H1 (cell line): ENCODE measurements around the gene TMEM145. TPM values are rescaled to one million over a fixed set of nuclear protein-coding genes. Genes with fewer than 3 reads are reported as not detected.

Source experiments
- CTCF ChIA-PET: fragments of 300-600 bp; sonication (Branson Sonifier 250); formaldehyde crosslinking; loops from one replicate; lab custom pipeline; 2021; ENCODE audit not compliant: partially characterized antibody; lab: Charles Lee
- POLR2A ChIA-PET: fragments of 300-600 bp; sonication (Branson Sonifier 250); formaldehyde crosslinking; loops from one replicate; lab custom pipeline; 2021; ENCODE audit warnings: inconsistent platforms; ENCODE audit not compliant: partially characterized antibody; lab: Charles Lee
- DNase-seq, 2 experiments: peaks; one replicate each; pipeline versions ENCODE4 v3.0.0 to v3.0.0-alpha.2; 2010 to 2022; ENCODE audit warnings: low spot score in 2 of 2, low read depth in 1 of 2, mixed read lengths in 1 of 2
- FAIRE-seq: peaks from 2 replicates; lab custom pipeline; 2011; peaks lifted over from hg19 to GRCh38; lab: Jason Lieb, UNC
- H2AFZ ChIP-seq: 2 replicates; pipeline ENCODE4 v1.8.1; 2012; ENCODE audit warnings: low read length, inconsistent platforms
- H2AK5ac ChIP-seq: 2 replicates; pipeline ENCODE4 v1.6.1; 2013; ENCODE audit warnings: low read depth, low read length
- H2BK120ac ChIP-seq: replicated peaks from 2 replicates; pipeline ENCODE3; 2013; ENCODE audit warnings: low read depth, low read length, inconsistent platforms
- H2BK12ac ChIP-seq: 2 replicates; pipeline ENCODE4 v1.6.1; 2013; ENCODE audit warnings: low read depth, low read length
- H2BK15ac ChIP-seq: 2 replicates; pipeline ENCODE4 v1.6.1; 2013; ENCODE audit warnings: low read length
- H2BK20ac ChIP-seq: 2 replicates; pipeline ENCODE4 v1.6.1; 2013; ENCODE audit warnings: low read length
- H2BK5ac ChIP-seq: 2 replicates; pipeline ENCODE4 v1.6.1; 2013; ENCODE audit warnings: low read depth, low read length
- H3K14ac ChIP-seq: 2 replicates; pipeline ENCODE4 v1.6.1; 2013; ENCODE audit warnings: inconsistent platforms; ENCODE audit not compliant: insufficient read length
- H3K18ac ChIP-seq: 2 replicates; pipeline ENCODE4 v1.6.1; 2013; ENCODE audit warnings: low read length; ENCODE audit errors: extremely low read depth
- H3K23ac ChIP-seq: 2 replicates; pipeline ENCODE4 v1.6.1; 2013; ENCODE audit warnings: inconsistent platforms; ENCODE audit not compliant: insufficient read length
- H3K23me2 ChIP-seq: 2 replicates; pipeline ENCODE4 v1.6.1; 2013; ENCODE audit warnings: low read depth, low read length
- H3K27ac ChIP-seq: 2 replicates; pipeline ENCODE4 v1.6.1; 2011; ENCODE audit warnings: low read depth, low read length, inconsistent platforms
- H3K27me3 ChIP-seq, 4 experiments: replicated peaks in 1 of 4; 1 replicate in 1 of 4; 2 replicates in 3 of 4; pipeline versions ENCODE4 v1.6.1 to v1.8.1; 2011 to 2013; ENCODE audit warnings: low read length in 3 of 4, mild to moderate bottlenecking in 3 of 4, inconsistent platforms in 2 of 4, mixed read lengths in 2 of 4, moderate library complexity in 1 of 4; ENCODE audit not compliant: control insufficient read depth in 3 of 4, insufficient read depth in 3 of 4; ENCODE audit errors: extremely low read depth in 1 of 4
- H3K36me3 ChIP-seq, 4 experiments: 2 replicates each; pipeline versions ENCODE4 v1.6.1 to v1.8.1; 2011 to 2013; ENCODE audit warnings: mild to moderate bottlenecking in 4 of 4, low read length in 3 of 4, moderate library complexity in 2 of 4, control low read depth in 1 of 4, inconsistent platforms in 1 of 4; ENCODE audit not compliant: insufficient read depth in 4 of 4, control insufficient read depth in 2 of 4
- H3K4ac ChIP-seq: replicated peaks from 2 replicates; pipeline ENCODE3; 2013; ENCODE audit warnings: low read length, low read depth, mixed read lengths, inconsistent platforms; ENCODE audit not compliant: insufficient read length
- H3K4me1 ChIP-seq, 4 experiments: replicated peaks in 1 of 4; 1 replicate in 1 of 4; 2 replicates in 3 of 4; pipeline versions ENCODE4 v1.6.1 to v1.8.1; 2011 to 2013; ENCODE audit warnings: low read length in 3 of 4, inconsistent platforms in 2 of 4, mixed read lengths in 1 of 4; ENCODE audit not compliant: insufficient read depth in 4 of 4, control insufficient read depth in 3 of 4
- H3K4me2 ChIP-seq, 2 experiments: 2 replicates each; pipeline versions ENCODE4 v1.6.1 to v1.8.1; 2011 to 2013; ENCODE audit warnings: low read depth in 2 of 2, low read length in 2 of 2, control low read depth in 1 of 2, inconsistent platforms in 1 of 2, mild to moderate bottlenecking in 1 of 2; ENCODE audit not compliant: insufficient read depth in 1 of 2
- H3K4me3 ChIP-seq, 4 experiments: fragments of 200-600, 300-600 bp in 1 of 4; sonication (generic), shearing (Covaris generic), sonication (Bioruptor Twin) in 1 of 4; 2 replicates each; pipeline versions ENCODE4 v1.5.1 to v1.8.1; 2011 to 2016; ENCODE audit warnings: low read length in 4 of 4, low read depth in 3 of 4, control low read depth in 2 of 4, inconsistent platforms in 2 of 4, mild to moderate bottlenecking in 2 of 4, mixed read lengths in 1 of 4, moderate library complexity in 1 of 4; ENCODE audit not compliant: insufficient read depth in 2 of 4; ENCODE audit errors: extremely low read depth in 1 of 4
- H3K56ac ChIP-seq: replicated peaks from 2 replicates; pipeline ENCODE3; 2013; ENCODE audit warnings: low read depth, mild to moderate bottlenecking, mixed read lengths, low read length, inconsistent platforms; ENCODE audit not compliant: insufficient read length
- H3K79me1 ChIP-seq: 2 replicates; pipeline ENCODE4 v1.6.1; 2013; ENCODE audit warnings: low read depth, low read length, control low read depth
- H3K79me2 ChIP-seq, 2 experiments: 2 replicates each; pipeline versions ENCODE4 v1.6.1 to v1.8.1; 2012 to 2013; ENCODE audit warnings: low read length in 2 of 2, mild to moderate bottlenecking in 2 of 2, inconsistent platforms in 1 of 2; ENCODE audit not compliant: insufficient read depth in 2 of 2, control insufficient read depth in 1 of 2
- H3K9ac ChIP-seq, 4 experiments: replicated peaks in 1 of 4; 1 replicate in 1 of 4; 2 replicates in 3 of 4; pipeline versions ENCODE4 v1.6.1 to v1.8.1; 2011 to 2013; ENCODE audit warnings: low read depth in 3 of 4, low read length in 3 of 4, control low read depth in 2 of 4, mild to moderate bottlenecking in 2 of 4, moderate library complexity in 2 of 4, inconsistent platforms in 1 of 4; ENCODE audit errors: extremely low read depth in 1 of 4
- H3K9me3 ChIP-seq, 2 experiments: 2 replicates each; pipeline versions ENCODE4 v1.6.1 to v1.8.1; 2012 to 2013; ENCODE audit warnings: mild to moderate bottlenecking in 2 of 2, moderate library complexity in 2 of 2, control low read depth in 1 of 2, inconsistent platforms in 1 of 2, low read depth in 1 of 2, low read length in 1 of 2, mixed read lengths in 1 of 2; ENCODE audit not compliant: insufficient read depth in 2 of 2
- H4K20me1 ChIP-seq, 2 experiments: replicated peaks in 1 of 2; 2 replicates each; pipeline versions ENCODE3 to v1.8.1; 2011 to 2013; ENCODE audit warnings: inconsistent platforms in 2 of 2, low read length in 2 of 2, mild to moderate bottlenecking in 1 of 2; ENCODE audit not compliant: insufficient read depth in 2 of 2, control insufficient read depth in 1 of 2
- H4K5ac ChIP-seq: 2 replicates; pipeline ENCODE4 v1.6.1; 2013; ENCODE audit warnings: low read length, low read depth, mixed read lengths, inconsistent platforms; ENCODE audit not compliant: insufficient read length
- H4K8ac ChIP-seq: 2 replicates; pipeline ENCODE4 v1.8.0; 2013; ENCODE audit warnings: mild to moderate bottlenecking, moderate library complexity, low read length, inconsistent platforms; ENCODE audit not compliant: insufficient read depth; ENCODE audit errors: extremely low read depth
- H4K91ac ChIP-seq: replicated peaks from 2 replicates; pipeline ENCODE3; 2013; ENCODE audit warnings: low read length, mixed read lengths, inconsistent platforms; ENCODE audit not compliant: insufficient read length
- BACH1 ChIP-seq: IDR thresholded peaks from 2 replicates; pipeline ENCODE4 v1.6.1; 2012; ENCODE audit warnings: low read length, improper control_type of control experiment
- BCL11A ChIP-seq, 2 experiments: IDR thresholded peaks; one replicate each; pipeline ENCODE4 v1.6.1; 2011; ENCODE audit warnings: low read depth in 2 of 2, low read length in 2 of 2, mild to moderate bottlenecking in 2 of 2
- CTBP2 ChIP-seq: IDR thresholded peaks from 2 replicates; pipeline ENCODE4 v1.7.0; 2011; ENCODE audit warnings: borderline replicate concordance, mild to moderate bottlenecking, moderate library complexity, mixed read lengths, low read length; ENCODE audit not compliant: insufficient read depth, insufficient read length
- KDM4A ChIP-seq: IDR thresholded peaks from one replicate; pipeline ENCODE4 v1.7.1; 2012; ENCODE audit warnings: low read depth, mild to moderate bottlenecking, moderate library complexity, low read length, inconsistent platforms; ENCODE audit not compliant: severe bottlenecking
- PHF8 ChIP-seq: fragments of 200-600 bp; sonication (generic); conservative IDR thresholded peaks from 2 replicates; pipeline ENCODE4 v1.7.1; 2012; ENCODE audit warnings: low read depth, mild to moderate bottlenecking, inconsistent platforms, low read length, moderate library complexity
- POU5F1 ChIP-seq: IDR thresholded peaks from 2 replicates; pipeline ENCODE4 v1.6.1; 2011; ENCODE audit warnings: low read depth, mild to moderate bottlenecking, low read length, moderate library complexity
- RBBP5 ChIP-seq: IDR thresholded peaks from 2 replicates; pipeline ENCODE4 v1.7.1; 2012; ENCODE audit warnings: low read depth, mild to moderate bottlenecking, inconsistent platforms, low read length, moderate library complexity, borderline replicate concordance
- SAP30 ChIP-seq: fragments of 300-600 bp; sonication (generic); IDR thresholded peaks from 2 replicates; pipeline ENCODE4 v1.7.1; 2012; ENCODE audit warnings: low read length, moderate library complexity, mild to moderate bottlenecking, inconsistent platforms; ENCODE audit not compliant: insufficient read depth, insufficient replicate concordance
- SP1 ChIP-seq: IDR thresholded peaks from 2 replicates; pipeline ENCODE4 v1.6.1; 2011; ENCODE audit warnings: low read depth, low read length
- TAF7 ChIP-seq: optimal IDR thresholded peaks from 2 replicates; pipeline ENCODE3; 2011; ENCODE audit warnings: low read depth, mild to moderate bottlenecking, inconsistent platforms, low read length, moderate library complexity, borderline replicate concordance
- WGBS, 2 experiments: shearing (Covaris generic) in 1 of 2; methylation state at CpG; one replicate each; pipeline versions ENCODE4 v1.1.6 to v1.1.7; 2013 to 2015; ENCODE audit warnings: low lambda C conversion rate in 2 of 2, mixed read lengths in 2 of 2, inconsistent platforms in 1 of 2, low coverage in 1 of 2, missing lambda C conversion rate in 1 of 2; ENCODE audit not compliant: insufficient replicate concordance in 2 of 2, insufficient coverage in 1 of 2, insufficient read length in 1 of 2; ENCODE audit errors: extremely low coverage in 1 of 2, missing lambda C conversion rate in 1 of 2; 5-methylcytosine and 5-hydroxymethylcytosine counted together
- polyA plus RNA-seq, 7 experiments: library from polyadenylated mRNA; depleted of rRNA in 3 of 7; stranded (reverse) in 5 of 7; unstranded in 2 of 7; fragments of >200 nt in 5 of 7; fragments of 200-250 nt in 2 of 7; gene quantifications; 1 replicate in 5 of 7; 2 replicates in 1 of 7; 4 replicates in 1 of 7; pipeline versions ENCODE4 v1.2.1 to v1.2.3, GENCODE V29; 2011 to 2013; ENCODE audit warnings: missing spikeins in 2 of 7, mixed read lengths in 2 of 7
- total RNA-seq: library from RNA; stranded (reverse); fragmentation: NEBNext Ultra II Directional; extraction: Animal tissue kit (Norgen Biotek cat#: 25700); gene quantifications from 2 replicates; pipeline ENCODE4 v1.2.1, GENCODE V29; 2021

Gene TMEM145
- total and polyA plus RNA-seq, 2 of the 8 experiments (the other 6 are each of a cell fraction or from before 2014, with no cell fraction given): 2.3 to 4.7 TPM

GRCh38 chr19:42283188-42284065 is 29.7 kb upstream of the TMEM145 start:
- no peak overlapping the region for H4K8ac ChIP-seq
- peaks cover 30% of the 10 kb centered on the region for H3K23me2 ChIP-seq
- peak overlapping the region; percentile 93 for H2AK5ac ChIP-seq
- ChIA-PET CTCF (interaction anchor here (0.9 to 7.4 kb wide), 7 partner anchors 7 to 175 kb away, joined by 3 to 260 read pairs (median 4); partner anchors contain the start of gene GSK3A), POLR2A (interaction anchor here (1.0 to 6.5 kb wide), 8 partner anchors 10 to 37 kb away, joined by 3 to 68 read pairs (median 10); partner anchors contain the start of genes CIC, ERF, PAFAH1B3 and PRR19)
- peaks cover 9 to 42% (median 29%) of the 10 kb centered on the region in 4 experiments for H3K4me1 ChIP-seq
- peak overlapping the region; percentile 98 for H2BK12ac ChIP-seq
- peak overlapping the region; percentile 35 for H2BK120ac ChIP-seq
- FAIRE-seq (no peak), DNase-seq (peak in 1 of 2 experiments; percentile 91)
- H4K5ac ChIP-seq: no peak overlapping the region
- WGBS, 2 experiments: 17% methylated on average over 27 of the region's 74 CpGs; no CpG with 5 or more reads in 1 of the 2 experiments
- peaks cover 0 to 22% of the 10 kb centered on the region in 2 experiments; a peak in 2 of 4 replicates for H3K79me2 ChIP-seq
- H3K79me1 ChIP-seq: peaks cover 21% of the 10 kb centered on the region
- H3K56ac ChIP-seq: peak overlapping the region; percentile 34
- H3K4me2 ChIP-seq: peak overlapping the region; percentile 80 to 96
- H3K18ac ChIP-seq: peak overlapping the region; percentile 65
- peaks cover 3 to 17% of the 10 kb centered on the region in 2 experiments for H4K20me1 ChIP-seq
- peak overlapping the region in 2 of 4 experiments; percentile 12 to 51; a peak in 3 of 7 replicates for H3K9ac ChIP-seq
- H3K27me3 ChIP-seq: no peaks in the 10 kb centered on the region
- no peaks in the 10 kb centered on the region for H3K9me3 ChIP-seq
- H3K4me3 ChIP-seq: peak overlapping the region; percentile 42 to 57 (median 52)
- peak overlapping the region; percentile 98; the same call in 1 of the 2 replicates for H2BK5ac ChIP-seq
- peak overlapping the region; percentile 88 for H3K4ac ChIP-seq
- peak overlapping the region; percentile 100 for H2BK15ac ChIP-seq
- no peak overlapping the region for H3K23ac ChIP-seq
- H3K14ac ChIP-seq: no peak overlapping the region
- H2AFZ ChIP-seq: no peak overlapping the region
- H3K27ac ChIP-seq: no peak overlapping the region
- H4K91ac ChIP-seq: peak overlapping the region; percentile 93
- peak overlapping the region; percentile 92 for H2BK20ac ChIP-seq
- H3K36me3 ChIP-seq: peaks cover 5 to 14% (median 13%) of the 10 kb centered on the region in 4 experiments; a peak in 6 of 8 replicates
- no peak for TF ChIP-seq BCL11A (IDR thresholded peaks at IDR 0.05; ENCODE audit: low read depth in 2 of 2, low read length in 2 of 2)
- TF ChIP-seq BACH1: peak; percentile 68
- TF ChIP-seq PHF8: 0 out of 2 replicates have a peak, but pooled peaks have one; percentile 12
- no peak for TF ChIP-seq POU5F1
- TF ChIP-seq RBBP5: no peak
- TF ChIP-seq CTBP2: no peak
- TF ChIP-seq SAP30: no peak
- no peak for TF ChIP-seq TAF7
- no peak for TF ChIP-seq SP1
- TF ChIP-seq KDM4A: peak; percentile 3
